Activated T-helper 17 cell treated with anti-CD3 and anti-CD28 coated beads, Interleukin-2, amount 50 U/mL, for 72 hours (primary cell): ENCODE data around the gene CREB5. TPM values are rescaled to one million over a fixed set of nuclear protein-coding genes. Genes with fewer than 3 reads are reported as not detected.

Source experiments
- ATAC-seq: fragments of 150-1000 bp; cut with Tn5 transposase; replicated peaks from 2 replicates; pipeline ENCODE4 v1.10.0; 2021; ENCODE audit warnings: mild to moderate bottlenecking, moderate library complexity
- H3K27ac Mint-ChIP-seq: one replicate; pipeline ENCODE4 v1.8.0; 2022; ENCODE audit warnings: mixed read lengths
- H3K27me3 Mint-ChIP-seq: one replicate; pipeline ENCODE4 v1.8.0; 2022; ENCODE audit warnings: mixed read lengths
- H3K36me3 Mint-ChIP-seq: one replicate; pipeline ENCODE4 v1.8.0; 2022; ENCODE audit warnings: low read depth, mild to moderate bottlenecking, mixed read lengths
- H3K4me1 Mint-ChIP-seq: one replicate; pipeline ENCODE4 v1.8.0; 2022; ENCODE audit warnings: mixed read lengths
- H3K4me3 Mint-ChIP-seq: one replicate; pipeline ENCODE4 v1.8.0; 2022; ENCODE audit warnings: mild to moderate bottlenecking, mixed read lengths
- H3K9me3 Mint-ChIP-seq: one replicate; pipeline ENCODE4 v1.8.0; 2022; ENCODE audit warnings: mixed read lengths
- total RNA-seq, 2 donors: library from RNA; stranded (reverse); gene quantifications; one replicate each; pipeline ENCODE4 v1.2.3, GENCODE V29; 2022

The CREB5 gene
- total RNA-seq, 2 donors from 2014 or later = 0.02 TPM; not detected in 1

DNA sequence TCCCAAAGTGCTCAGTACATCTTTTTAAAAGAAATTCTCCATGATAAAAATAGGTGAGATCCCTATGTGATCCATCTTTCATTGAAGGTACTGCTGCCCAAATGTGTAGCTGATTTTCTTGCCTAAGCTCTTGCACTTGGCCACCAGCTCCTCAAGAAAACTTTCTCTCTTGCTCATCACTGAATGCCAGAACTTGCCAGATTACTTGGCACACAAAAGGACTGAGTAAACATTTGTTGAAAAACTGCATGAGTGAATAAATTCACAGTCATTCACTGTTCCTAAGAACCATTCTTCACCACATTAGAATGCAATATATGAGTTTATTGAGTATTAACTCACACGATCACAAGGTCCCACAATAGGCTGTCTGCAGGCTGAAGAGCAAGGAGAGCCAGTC, 445.9 kb downstream of the CREB5 start:
- Mint-ChIP-seq H3K4me1 (no peaks in the 10 kb centered on the region), H3K36me3 (no peaks in the 10 kb centered on the region), H3K9me3 (no peaks in the 10 kb centered on the region), H3K27ac (no peak overlapping the region), H3K4me3 (no peak overlapping the region), H3K27me3 (peaks cover 34% of the 10 kb centered on the region)
- ATAC-seq = no peak

DNA sequence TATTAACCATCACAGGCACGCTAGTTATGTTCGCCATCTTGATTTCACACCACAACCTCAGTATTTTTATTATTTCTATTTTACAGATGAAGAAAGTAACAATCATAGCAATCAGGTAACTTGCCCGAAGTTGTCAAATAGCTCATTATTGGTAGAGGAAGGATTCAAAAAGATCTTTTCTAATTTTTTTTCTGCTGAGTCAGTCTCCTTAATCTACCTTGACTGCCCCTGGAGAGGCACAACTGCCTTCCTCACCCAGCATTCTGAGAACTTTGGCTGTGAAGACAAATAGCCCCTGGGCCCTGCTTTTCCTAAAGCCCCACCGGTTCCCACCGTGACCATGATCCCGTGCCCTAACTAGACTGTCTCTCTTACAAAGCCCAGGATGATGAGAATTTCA, 446.6 kb downstream of the CREB5 start:
- Mint-ChIP-seq H3K9me3 (no peaks in the 10 kb centered on the region), H3K27me3 (peaks cover 30% of the 10 kb centered on the region), H3K36me3 (no peaks in the 10 kb centered on the region), H3K27ac (no peak overlapping the region), H3K4me3 (no peak overlapping the region), H3K4me1 (no peaks in the 10 kb centered on the region)
- no peak for ATAC-seq

DNA sequence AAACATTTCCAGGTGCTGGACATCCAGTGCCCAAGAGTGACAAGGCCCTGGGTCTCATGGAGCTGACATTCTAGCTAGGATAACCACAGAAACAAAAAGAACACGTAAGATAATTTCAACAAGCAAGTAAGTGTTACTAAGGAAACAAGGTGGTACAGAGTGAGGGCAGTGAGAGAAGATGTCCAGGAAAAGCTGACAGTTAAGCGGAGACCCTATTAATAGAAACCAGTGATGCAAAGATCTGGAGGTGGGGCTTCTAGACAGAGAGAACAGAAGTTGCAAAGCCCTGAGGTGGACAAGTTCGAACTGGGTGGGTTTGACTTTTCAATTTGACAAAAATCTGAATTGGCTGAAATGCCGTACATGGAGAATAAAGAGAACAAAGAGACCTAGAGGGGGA, 449.5 kb downstream of the CREB5 start:
- Mint-ChIP-seq H3K27me3 (peaks cover 28% of the 10 kb centered on the region), H3K4me3 (no peak overlapping the region), H3K9me3 (no peaks in the 10 kb centered on the region), H3K27ac (no peak overlapping the region), H3K4me1 (no peaks in the 10 kb centered on the region), H3K36me3 (no peaks in the 10 kb centered on the region)
- no peak for ATAC-seq

GRCh38 chr7:28862595-28863272, 450.4 kb downstream of the CREB5 start:
- no peaks in the 10 kb centered on the region for H3K36me3 Mint-ChIP-seq
- no peak for ATAC-seq
- peaks cover 31% of the 10 kb centered on the region for H3K27me3 Mint-ChIP-seq
- H3K27ac Mint-ChIP-seq = no peak overlapping the region
- no peaks in the 10 kb centered on the region for H3K9me3 Mint-ChIP-seq
- no peaks in the 10 kb centered on the region for H3K4me1 Mint-ChIP-seq
- no peak overlapping the region for H3K4me3 Mint-ChIP-seq

- no peak for ATAC-seq
- Mint-ChIP-seq H3K27ac (no peak overlapping the region), H3K36me3 (no peaks in the 10 kb centered on the region), H3K9me3 (no peaks in the 10 kb centered on the region), H3K4me1 (no peaks in the 10 kb centered on the region), H3K27me3 (peaks cover 28% of the 10 kb centered on the region), H3K4me3 (no peak overlapping the region)
Observed at GRCh38 chr7:28865601-28866144, 453.4 kb downstream of the CREB5 start.

DNA sequence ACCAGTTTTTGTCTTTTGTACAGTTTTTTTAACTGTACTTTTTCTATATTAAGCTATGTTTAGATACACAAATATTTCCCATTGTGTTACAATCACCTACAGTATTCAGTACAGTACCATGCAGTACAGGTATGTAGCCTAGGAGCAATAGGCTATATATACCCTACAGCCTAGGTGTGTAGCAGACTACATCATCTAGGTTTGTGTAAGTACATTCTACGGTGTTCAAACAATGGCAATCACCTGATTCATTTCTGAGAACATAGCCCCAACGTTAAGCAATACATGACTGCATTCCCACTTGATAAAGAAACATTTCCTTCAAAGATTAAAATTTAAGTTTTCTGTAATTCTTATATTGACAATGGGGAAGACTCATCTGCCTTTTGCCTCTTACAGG, 456.4 kb downstream of the CREB5 start:
- Mint-ChIP-seq H3K4me3 (no peak overlapping the region), H3K27me3 (peaks cover 23% of the 10 kb centered on the region), H3K9me3 (no peaks in the 10 kb centered on the region), H3K36me3 (no peaks in the 10 kb centered on the region), H3K27ac (no peak overlapping the region), H3K4me1 (no peaks in the 10 kb centered on the region)
- ATAC-seq = no peak

GRCh38 chr7:28871077-28871476, 458.8 kb downstream of the CREB5 start:
- ATAC-seq = no peak
- H3K4me1 Mint-ChIP-seq = no peaks in the 10 kb centered on the region
- peaks cover 14% of the 10 kb centered on the region for H3K27me3 Mint-ChIP-seq
- no peak overlapping the region for H3K27ac Mint-ChIP-seq
- H3K4me3 Mint-ChIP-seq = no peak overlapping the region
- H3K36me3 Mint-ChIP-seq = no peaks in the 10 kb centered on the region
- H3K9me3 Mint-ChIP-seq = no peaks in the 10 kb centered on the region

DNA sequence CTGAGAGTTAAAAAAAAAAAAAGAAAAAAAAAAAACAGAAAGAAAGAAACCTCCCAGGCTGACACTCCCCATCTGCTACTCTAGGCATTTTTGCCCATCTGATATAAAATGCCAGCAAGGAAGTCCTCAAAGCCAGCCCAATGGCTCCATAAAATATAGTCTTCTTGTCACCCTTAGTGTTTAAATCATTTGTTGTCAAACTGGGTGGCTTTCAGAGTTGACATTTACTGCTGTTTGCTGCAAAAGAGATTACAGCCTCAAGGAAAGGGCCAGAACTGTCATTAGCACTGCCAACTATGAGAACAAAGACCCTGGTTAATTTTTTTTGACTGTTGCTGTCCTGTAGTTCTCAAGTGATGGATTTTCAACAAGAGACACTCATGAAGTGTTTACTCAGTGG, 459.3 kb downstream of the CREB5 start:
- Mint-ChIP-seq H3K27ac (no peak overlapping the region), H3K9me3 (no peaks in the 10 kb centered on the region), H3K4me1 (no peaks in the 10 kb centered on the region), H3K36me3 (no peaks in the 10 kb centered on the region), H3K27me3 (peaks cover 10% of the 10 kb centered on the region), H3K4me3 (no peak overlapping the region)
- no peak for ATAC-seq

- H3K27me3 Mint-ChIP-seq = peaks cover 5% of the 10 kb centered on the region
Observed at GRCh38 chr7:28872226-28872625, 459.9 kb downstream of the CREB5 start.

DNA sequence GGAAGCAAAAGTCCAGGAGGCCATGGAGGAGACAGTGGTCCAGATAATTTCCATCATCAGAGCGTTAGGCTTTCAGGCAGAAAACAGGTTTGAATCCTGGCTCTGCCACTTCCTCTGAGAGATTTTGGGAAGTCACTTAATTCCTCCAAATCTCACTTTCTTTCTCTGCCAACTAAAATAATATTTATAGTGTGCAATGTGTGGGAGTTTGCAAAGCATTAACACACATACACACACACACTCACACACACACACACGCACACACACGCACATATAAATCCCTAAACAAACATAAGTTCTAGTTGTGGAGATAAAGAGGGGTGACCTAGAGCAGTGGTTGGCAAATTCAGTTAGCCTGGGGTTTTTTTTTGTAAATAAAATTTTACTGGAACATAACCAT, 461.0 kb downstream of the CREB5 start:
- Mint-ChIP-seq H3K27ac (no peak overlapping the region), H3K27me3 (peaks cover 3% of the 10 kb centered on the region), H3K4me1 (no peaks in the 10 kb centered on the region), H3K9me3 (no peaks in the 10 kb centered on the region), H3K4me3 (no peak overlapping the region), H3K36me3 (no peaks in the 10 kb centered on the region)
- no peak for ATAC-seq

More at GRCh38 chr7:28872226-28872625, 459.9 kb downstream of the CREB5 start:
- Mint-ChIP-seq H3K4me1 (no peaks in the 10 kb centered on the region), H3K9me3 (no peaks in the 10 kb centered on the region), H3K27ac (no peak overlapping the region), H3K36me3 (no peaks in the 10 kb centered on the region), H3K4me3 (no peak overlapping the region)
- no peak for ATAC-seq

DNA sequence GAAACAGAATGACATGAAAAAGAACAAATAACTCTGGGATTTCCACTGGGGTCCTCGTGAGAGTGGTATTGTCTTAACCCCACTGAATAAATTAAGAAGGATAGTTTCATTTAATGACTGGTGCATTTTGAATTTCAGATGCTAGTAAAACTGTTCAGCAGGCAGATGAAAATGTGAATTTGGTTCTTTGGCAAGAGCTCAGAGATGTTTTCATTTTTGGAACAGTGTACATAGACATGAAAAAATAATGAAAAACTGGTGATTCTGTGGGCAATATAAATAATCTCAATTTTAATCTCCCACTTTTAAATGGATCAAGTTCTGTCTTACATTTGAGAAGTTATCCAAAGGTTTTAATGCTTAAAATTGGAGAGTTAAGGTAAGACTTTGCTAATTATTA, 461.7 kb downstream of the CREB5 start:
- Mint-ChIP-seq H3K9me3 (no peaks in the 10 kb centered on the region), H3K27me3 (peaks cover 7% of the 10 kb centered on the region), H3K27ac (no peak overlapping the region), H3K4me3 (no peak overlapping the region), H3K36me3 (no peaks in the 10 kb centered on the region), H3K4me1 (no peaks in the 10 kb centered on the region)
- no peak for ATAC-seq

Other genes starting within 250 kb of the CREB5 start
- 1 to 10 TPM; 5.6 to 5.7 TPM for gene JAZF1, start 231.7 kb upstream of the CREB5 start, total RNA-seq